Neural cell (in vitro differentiated cells): ENCODE data around the gene GPSM1. TPM values are rescaled to one million over a fixed set of nuclear protein-coding genes. Genes with fewer than 3 reads are reported as not detected.

Experiments used
- H2AFZ ChIP-seq: fragments of 200-600, 300-800 bp; sonication (generic), shearing (Covaris generic); 2 replicates; pipeline ENCODE4 v1.6.0; 2014; ENCODE audit warnings: low read depth, mild to moderate bottlenecking, antibody characterized with exemption, low read length, moderate library complexity
- H3F3A ChIP-seq: fragments of 200-600 bp; shearing (Covaris generic); 2 replicates; pipeline ENCODE4 v1.6.1; 2016; ENCODE audit warnings: mild to moderate bottlenecking, moderate library complexity, mixed read lengths, antibody characterized with exemption, low read length; ENCODE audit not compliant: insufficient read depth, poor library complexity, severe bottlenecking
- H3K27ac ChIP-seq: fragments of 200-600, 300-800 bp; sonication (generic), shearing (Covaris generic); 2 replicates; pipeline ENCODE4 v1.5.1; 2014; ENCODE audit warnings: mild to moderate bottlenecking, low read length, moderate library complexity
- H3K27me3 ChIP-seq: fragments of 300-800, 200-600 bp; sonication (generic), shearing (Covaris generic); 2 replicates; pipeline ENCODE4 v1.6.0; 2014; ENCODE audit warnings: mild to moderate bottlenecking, low read depth, low read length, moderate library complexity; ENCODE audit not compliant: insufficient read depth
- H3K36me3 ChIP-seq: fragments of 300-800, 200-600 bp; sonication (generic), shearing (Covaris generic); 2 replicates; pipeline ENCODE4 v1.5.1; 2014; ENCODE audit warnings: mild to moderate bottlenecking, antibody characterized with exemption, low read length, moderate library complexity; ENCODE audit not compliant: insufficient read depth
- H3K4me2 ChIP-seq: fragments of 300-800, 200-600 bp; sonication (generic), shearing (Covaris generic); 2 replicates; pipeline ENCODE4 v1.6.0; 2014; ENCODE audit warnings: mild to moderate bottlenecking, low read length
- H3K4me3 ChIP-seq: fragments of 300-800, 200-600 bp; sonication (generic), shearing (Covaris generic); 2 replicates; pipeline ENCODE4 v1.5.1; 2014; ENCODE audit warnings: mild to moderate bottlenecking, low read length, moderate library complexity
- H3K79me2 ChIP-seq: fragments of 200-600 bp; shearing (Covaris generic); replicated peaks from 2 replicates; pipeline ENCODE4 v1.6.0; 2014; ENCODE audit warnings: mild to moderate bottlenecking, low read length, moderate library complexity; ENCODE audit not compliant: insufficient read depth
- H3K9ac ChIP-seq: fragments of 300-800, 200-600 bp; sonication (generic), shearing (Covaris generic); 2 replicates; pipeline ENCODE4 v1.6.1; 2016; ENCODE audit warnings: mild to moderate bottlenecking, low read length, mixed read lengths
- H3K9me2 ChIP-seq: fragments of 200-600 bp; shearing (Covaris generic); 2 replicates; pipeline ENCODE4 v1.6.1; 2016; ENCODE audit warnings: mild to moderate bottlenecking, low read length, mixed read lengths; ENCODE audit not compliant: insufficient read depth
- H3K9me3 ChIP-seq: fragments of 200-600, 300-800 bp; sonication (generic), shearing (Covaris generic); 2 replicates; pipeline ENCODE4 v1.6.1; 2016; ENCODE audit warnings: mild to moderate bottlenecking, mixed run types, low read length, moderate library complexity, mixed read lengths
- H4K20me1 ChIP-seq: fragments of 200-600 bp; shearing (Covaris generic); 2 replicates; pipeline ENCODE4 v1.6.1; 2016; ENCODE audit warnings: mild to moderate bottlenecking, mixed run types; ENCODE audit not compliant: insufficient read depth
- CTCF ChIP-seq: fragments of 450-650 bp; IDR thresholded peaks from 2 replicates; pipeline ENCODE4 v1.5.1; 2014; ENCODE audit warnings: antibody characterized with exemption, mild to moderate bottlenecking, moderate library complexity; ENCODE audit not compliant: poor library complexity, severe bottlenecking
- EP300 ChIP-seq: fragments of 450-650 bp; conservative IDR thresholded peaks from 2 replicates; pipeline ENCODE4 v1.6.1; 2014; ENCODE audit warnings: antibody characterized with exemption, mild to moderate bottlenecking, moderate library complexity; ENCODE audit not compliant: poor library complexity, severe bottlenecking
- POLR2AphosphoS5 ChIP-seq: IDR thresholded peaks from 2 replicates; pipeline ENCODE4 v1.6.1; 2012
- RAD21 ChIP-seq: fragments of 450-650 bp; conservative IDR thresholded peaks from 2 replicates; pipeline ENCODE4 v1.6.1; 2014; ENCODE audit warnings: antibody characterized with exemption, mild to moderate bottlenecking, moderate library complexity
- REST ChIP-seq: IDR thresholded peaks from 2 replicates; pipeline ENCODE4 v1.6.1; 2012; ENCODE audit warnings: borderline replicate concordance
- SMC3 ChIP-seq: fragments of 450-650 bp; conservative IDR thresholded peaks from 2 replicates; pipeline ENCODE4 v1.6.1; 2014; ENCODE audit warnings: antibody characterized with exemption, mild to moderate bottlenecking, moderate library complexity; ENCODE audit not compliant: poor library complexity
- TAF1 ChIP-seq: IDR thresholded peaks from 2 replicates; pipeline ENCODE4 v1.6.1; 2012; ENCODE audit warnings: low read depth
- polyA plus RNA-seq: library from polyadenylated mRNA; depleted of rRNA; stranded (reverse); fragments of >200 nt; gene quantifications from 2 replicates; pipeline ENCODE4 v1.2.3, GENCODE V29; 2014

The GPSM1 gene
- polyA plus RNA-seq, 1 donor from 2014 or later = 117 TPM

GRCh38 chr9:136285501-136286358, 41.6 kb upstream of the GPSM1 start:
- H3K4me2 ChIP-seq = no peak overlapping the region
- TF ChIP-seq SMC3 = no peak
- no peak for TF ChIP-seq REST
- TF ChIP-seq RAD21 = no peak
- no peak for TF ChIP-seq CTCF
- TF ChIP-seq EP300 = no peak
- no peak for TF ChIP-seq TAF1

GRCh38 chr9:136286359-136286986, 40.9 kb upstream of the GPSM1 start:
- TF ChIP-seq RAD21 (no peak), SMC3 (no peak), POLR2AphosphoS5 (no peak)
- Histone ChIP-seq H3K9me3 (no peaks in the 10 kb centered on the region), H3K36me3 (no peaks in the 10 kb centered on the region), H2AFZ (no peak overlapping the region), H4K20me1 (no peaks in the 10 kb centered on the region), H3K79me2 (no peaks in the 10 kb centered on the region), H3K4me2 (no peak overlapping the region), H3K4me3 (no peak overlapping the region), H3K9me2 (no peaks in the 10 kb centered on the region), H3K9ac (no peak overlapping the region), H3K27me3 (no peaks in the 10 kb centered on the region), H3K27ac (no peak overlapping the region), H3F3A (no peaks in the 10 kb centered on the region)

More at GRCh38 chr9:136285501-136286358, 41.6 kb upstream of the GPSM1 start:
- Histone ChIP-seq H3F3A (no peaks in the 10 kb centered on the region), H4K20me1 (no peaks in the 10 kb centered on the region), H3K27ac (no peak overlapping the region), H3K79me2 (no peaks in the 10 kb centered on the region), H3K27me3 (no peaks in the 10 kb centered on the region), H3K9ac (no peak overlapping the region), H3K4me3 (no peak overlapping the region), H3K9me2 (no peaks in the 10 kb centered on the region), H3K9me3 (no peaks in the 10 kb centered on the region), H3K36me3 (no peaks in the 10 kb centered on the region), H2AFZ (no peak overlapping the region)

- no peak overlapping the region for H3K4me2 ChIP-seq
- H3K27ac ChIP-seq = no peak overlapping the region
- no peaks in the 10 kb centered on the region for H3K9me3 ChIP-seq
- no peak overlapping the region for H2AFZ ChIP-seq
- no peaks in the 10 kb centered on the region for H3K36me3 ChIP-seq
- no peak overlapping the region for H3K4me3 ChIP-seq
- H3F3A ChIP-seq = no peaks in the 10 kb centered on the region
- TF ChIP-seq TAF1 = no peak
- no peak for TF ChIP-seq REST
- no peak for TF ChIP-seq EP300
- no peak for TF ChIP-seq POLR2AphosphoS5
- no peaks in the 10 kb centered on the region for H3K9me2 ChIP-seq
- H3K9ac ChIP-seq = no peak overlapping the region
- no peaks in the 10 kb centered on the region for H3K27me3 ChIP-seq
- no peaks in the 10 kb centered on the region for H3K79me2 ChIP-seq
- H4K20me1 ChIP-seq = no peaks in the 10 kb centered on the region
Observed at GRCh38 chr9:136286987-136287379, 40.4 kb upstream of the GPSM1 start.
